Activated CD4-positive, alpha-beta T cell treated with anti-CD3 and anti-CD28 coated beads, Interleukin-2, Interleukin-6, amounts not matched to agents 100 ng/mL and 50 ng/mL, durations not matched to agents 16 hours and 8 hours (primary cell): Measurements from ENCODE around the gene NR0B2.
A peak's percentile ranks its signal among the peaks of the same experiment; 100 is the strongest.

Experiments used
- DNase-seq: peaks from one replicate; pipeline ENCODE4 v3.0.0-alpha.2; 2020

Gene NR0B2

DNA sequence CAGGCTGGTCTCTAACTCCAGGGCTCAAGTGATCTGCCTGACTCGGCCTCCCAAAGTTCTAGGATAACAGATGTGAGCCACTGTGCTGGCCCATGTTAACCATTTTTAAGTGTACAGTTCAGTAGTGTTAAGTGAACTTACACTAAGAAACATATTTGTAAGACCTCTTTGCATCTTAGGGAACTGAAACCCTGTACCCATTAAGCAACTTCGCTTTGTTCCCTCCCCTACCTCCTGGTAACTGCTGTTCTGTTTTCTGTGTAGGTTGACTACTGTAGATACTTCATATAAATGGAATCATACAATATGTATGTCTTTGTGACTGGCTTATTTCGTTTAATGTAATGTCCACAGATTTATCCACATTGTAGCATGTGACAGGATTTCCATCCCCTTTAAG, 18.8 kb upstream of the NR0B2 start:
- no peak for DNase-seq

DNA sequence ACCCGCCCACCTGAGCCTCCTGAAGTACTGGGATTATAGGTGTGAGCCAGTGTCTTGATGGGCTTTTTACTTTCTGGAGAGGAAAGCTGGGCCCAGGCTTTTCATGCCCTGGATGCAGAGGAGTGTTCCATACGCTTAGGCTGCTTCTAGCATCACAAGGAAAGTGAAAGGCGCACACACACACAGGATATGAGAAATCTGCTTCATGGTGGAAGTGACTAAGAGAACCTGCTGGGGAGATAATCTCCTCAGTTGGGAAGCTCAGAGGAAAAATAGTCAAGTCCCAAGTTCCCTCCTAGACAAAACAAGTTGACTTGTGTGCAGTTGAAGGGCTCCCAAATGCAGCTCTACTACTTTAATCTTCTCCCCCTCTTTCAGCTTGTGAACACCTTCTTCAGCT, 9.9 kb upstream of the NR0B2 start:
- peak; percentile 32 for DNase-seq

DNA sequence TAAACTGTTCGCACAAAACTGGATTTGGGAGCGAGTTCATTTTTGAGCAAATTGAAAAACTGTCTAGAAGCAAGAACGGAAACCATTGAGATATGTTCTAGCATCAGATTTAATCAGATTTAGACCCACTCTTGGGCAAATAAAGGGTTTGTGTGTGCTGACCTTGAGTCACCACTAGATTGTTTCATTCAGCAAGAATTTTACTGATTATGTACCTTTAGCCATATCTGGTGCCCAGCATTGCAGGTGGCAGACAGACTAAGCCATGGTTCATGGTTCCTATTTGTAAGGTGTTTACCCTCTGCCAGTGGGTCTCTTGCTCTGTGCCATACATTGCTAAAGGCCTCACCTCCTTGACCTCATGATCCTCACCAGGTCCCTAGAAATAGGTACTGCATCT, 9.1 kb upstream of the NR0B2 start:
- DNase-seq, result no peak

DNA sequence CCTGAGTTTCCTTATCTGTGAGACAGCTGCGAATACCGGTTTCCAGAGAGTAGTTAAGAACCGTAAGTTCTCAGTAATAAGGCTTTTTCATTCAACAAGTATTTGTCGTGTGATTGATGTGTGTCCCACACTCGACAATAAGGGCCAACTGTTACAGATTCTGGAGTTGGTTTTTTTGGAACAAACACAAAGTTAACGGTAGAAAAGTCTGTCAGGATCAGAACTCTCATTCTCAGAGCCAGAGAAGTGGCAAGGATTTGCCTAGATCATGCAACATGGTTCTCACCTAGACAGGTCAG, 8.6 kb upstream of the NR0B2 start:
- no peak for DNase-seq

DNA sequence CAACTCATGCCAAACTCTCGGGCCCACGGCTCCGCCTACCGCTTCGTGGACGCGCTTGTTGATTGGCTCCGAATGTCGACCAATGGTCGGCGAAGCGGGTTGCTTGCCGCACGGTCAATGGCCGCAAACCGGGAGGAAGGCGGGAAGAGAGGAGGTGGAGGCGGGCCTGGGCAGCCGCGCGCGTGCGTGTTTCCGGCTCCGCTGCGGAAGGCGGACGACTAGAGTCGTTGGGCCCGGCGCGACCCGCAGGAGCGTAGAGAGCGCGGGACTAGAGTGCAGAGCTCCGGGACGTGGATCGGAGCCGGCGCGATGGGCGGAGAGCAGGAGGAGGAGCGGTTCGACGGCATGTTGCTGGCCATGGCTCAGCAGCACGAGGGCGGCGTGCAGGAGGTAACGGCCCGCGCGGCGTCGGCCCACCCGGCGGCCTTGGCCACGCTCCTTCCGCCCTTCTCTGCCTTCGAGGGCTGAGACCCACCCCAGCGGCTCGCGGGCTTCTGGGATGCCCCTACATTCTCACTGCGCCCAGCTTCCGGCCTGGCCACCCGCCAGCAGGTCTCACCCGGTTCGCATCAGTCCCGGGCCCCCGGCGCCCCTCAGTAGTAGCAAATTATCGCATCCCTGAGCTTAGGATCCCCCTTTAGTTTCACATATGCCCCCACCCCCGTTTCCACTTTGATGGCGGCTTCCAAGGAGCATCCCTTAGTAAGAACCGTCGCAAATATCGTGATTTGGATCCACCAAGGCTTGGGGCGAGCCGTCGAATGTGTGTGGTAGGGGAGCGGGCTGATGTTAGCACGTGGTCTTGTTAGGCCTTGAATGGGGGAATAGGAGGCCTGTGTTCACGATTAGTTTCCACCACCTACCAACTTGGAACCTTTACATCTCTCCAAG, 8.0 kb upstream of the NR0B2 start, which contains the start of gene NUDC:
Gene NUDC, plus strand, starts transcription at position 204 of the 891 bp plus-strand sequence. Its CDS starts 106 bp downstream, at position 310.
- DNase-seq, result peak; percentile 99

DNA sequence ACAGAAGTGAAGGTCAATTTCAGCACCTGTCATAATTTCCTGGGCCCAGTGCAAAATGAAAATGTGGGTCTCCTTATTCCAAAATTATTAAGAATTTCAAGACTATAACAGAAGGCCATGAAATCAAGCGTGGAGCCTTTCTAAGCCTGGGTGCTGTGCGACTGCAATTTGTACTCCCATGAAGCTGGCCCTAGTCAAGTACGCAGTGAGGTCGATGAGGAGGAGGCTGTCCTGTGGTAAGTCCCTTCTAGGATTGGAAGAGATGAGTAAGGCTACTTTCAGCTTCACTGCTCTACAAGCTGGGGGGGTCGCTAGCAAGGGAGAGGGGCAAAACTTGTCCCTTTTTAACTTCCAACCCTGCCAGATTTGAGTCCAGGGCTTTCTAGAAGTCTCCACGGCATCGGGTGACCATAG, 7.4 kb upstream of the NR0B2 start:
- no peak for DNase-seq

DNA sequence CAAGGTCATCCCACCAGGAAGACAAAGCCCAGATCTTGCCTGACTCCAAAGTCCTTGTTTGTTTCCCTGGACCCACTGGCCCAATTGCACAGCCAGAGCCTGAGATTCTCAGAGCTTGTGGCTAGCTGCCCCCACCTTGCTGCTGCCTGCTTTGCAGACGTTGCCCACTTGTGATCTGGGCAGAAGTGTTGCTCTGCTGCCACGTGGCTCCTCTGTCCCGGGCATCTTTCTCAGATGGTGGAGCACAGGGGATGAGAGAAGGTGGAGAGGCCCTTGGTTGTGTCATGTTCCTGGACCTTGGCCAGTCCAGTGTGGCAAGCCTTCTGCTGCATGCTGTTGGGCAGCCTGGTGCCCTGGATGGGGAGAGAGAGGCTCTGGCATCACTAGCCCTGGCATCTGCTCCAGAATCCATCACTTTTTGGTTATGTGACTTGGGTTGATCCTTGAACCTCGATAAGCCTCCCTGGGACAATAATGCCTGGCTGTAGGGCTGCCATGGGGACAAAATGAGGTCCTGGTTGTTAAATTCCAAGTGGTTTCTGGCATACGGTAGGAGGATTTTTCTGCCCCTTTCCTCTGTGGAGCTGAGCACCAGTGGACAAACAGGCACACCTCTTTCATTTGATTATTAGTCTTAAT, 1.5 kb upstream of the NR0B2 start:
- DNase-seq, result no peak

DNA sequence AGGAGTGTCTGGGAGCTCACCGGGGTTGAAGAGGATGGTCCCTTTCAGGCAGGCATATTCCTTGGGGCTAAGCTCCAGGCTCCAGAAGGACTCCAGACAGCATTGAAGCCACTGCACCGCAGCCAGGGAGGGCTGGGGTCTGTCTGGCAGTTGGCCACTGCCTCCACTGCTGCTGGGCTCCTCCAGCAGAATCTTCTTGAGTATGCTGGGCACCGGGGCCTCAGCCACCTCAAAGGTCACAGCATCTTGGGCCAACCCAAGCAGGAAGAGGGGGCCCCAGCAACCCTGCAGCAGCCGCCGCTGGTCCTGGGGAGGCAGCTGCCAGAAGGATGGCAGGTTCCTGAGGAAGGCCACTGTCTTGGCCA, 404 bp downstream of the NR0B2 start:
- no peak for DNase-seq

DNA sequence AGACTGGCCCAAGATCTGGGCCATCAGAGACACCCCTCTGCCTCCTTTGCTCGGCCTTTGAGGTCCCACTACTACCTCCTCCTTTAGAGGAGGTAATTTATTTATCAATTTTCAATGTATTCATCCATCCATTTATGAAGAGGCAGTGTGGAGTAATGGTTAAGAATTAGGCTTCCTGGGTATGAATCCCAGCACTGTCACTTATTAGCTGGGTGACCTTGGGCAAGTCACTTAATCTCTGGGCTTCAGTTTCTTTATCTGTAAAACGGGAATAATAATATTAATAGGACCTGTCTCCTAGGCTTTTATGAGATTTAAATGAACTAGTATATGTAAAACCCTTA, 1.7 kb downstream of the NR0B2 start:
- DNase-seq, result no peak

DNA sequence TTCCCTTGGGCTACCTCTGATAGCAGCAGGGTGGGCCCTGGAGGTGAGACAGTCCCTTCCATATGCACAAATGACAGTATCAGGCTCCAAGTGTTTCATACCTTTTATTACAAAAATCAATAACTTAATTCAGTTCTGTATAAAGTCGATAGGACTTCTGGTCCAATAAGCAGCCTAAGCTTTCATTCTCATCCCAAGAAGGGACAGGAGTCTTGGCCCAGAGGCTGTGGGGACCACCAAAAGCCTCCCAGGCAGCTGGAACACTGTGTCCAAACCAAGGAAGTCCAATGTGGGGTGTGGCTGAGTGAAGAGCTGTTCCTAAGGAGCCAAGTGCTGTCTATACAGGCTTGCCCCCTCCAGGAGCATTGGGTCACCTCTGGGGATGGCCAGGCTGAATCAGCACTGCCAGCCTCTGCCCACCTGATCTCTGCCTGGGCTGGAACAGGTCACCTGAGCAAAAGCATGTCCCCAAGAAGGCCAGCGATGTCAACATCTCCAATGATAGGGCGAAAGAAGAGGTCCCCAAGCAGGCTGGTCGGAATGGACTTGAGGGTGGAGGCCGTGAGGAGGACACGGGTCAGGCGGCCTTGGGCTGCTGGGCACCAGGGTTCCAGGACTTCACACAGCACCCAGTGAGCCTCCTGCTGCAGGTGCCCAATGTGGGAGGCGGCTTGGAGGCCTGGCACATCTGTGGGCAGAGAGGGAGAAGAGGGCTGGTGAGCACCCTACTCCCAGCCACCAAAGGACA, 2.2 kb downstream of the NR0B2 start:
- DNase-seq, result no peak

DNA sequence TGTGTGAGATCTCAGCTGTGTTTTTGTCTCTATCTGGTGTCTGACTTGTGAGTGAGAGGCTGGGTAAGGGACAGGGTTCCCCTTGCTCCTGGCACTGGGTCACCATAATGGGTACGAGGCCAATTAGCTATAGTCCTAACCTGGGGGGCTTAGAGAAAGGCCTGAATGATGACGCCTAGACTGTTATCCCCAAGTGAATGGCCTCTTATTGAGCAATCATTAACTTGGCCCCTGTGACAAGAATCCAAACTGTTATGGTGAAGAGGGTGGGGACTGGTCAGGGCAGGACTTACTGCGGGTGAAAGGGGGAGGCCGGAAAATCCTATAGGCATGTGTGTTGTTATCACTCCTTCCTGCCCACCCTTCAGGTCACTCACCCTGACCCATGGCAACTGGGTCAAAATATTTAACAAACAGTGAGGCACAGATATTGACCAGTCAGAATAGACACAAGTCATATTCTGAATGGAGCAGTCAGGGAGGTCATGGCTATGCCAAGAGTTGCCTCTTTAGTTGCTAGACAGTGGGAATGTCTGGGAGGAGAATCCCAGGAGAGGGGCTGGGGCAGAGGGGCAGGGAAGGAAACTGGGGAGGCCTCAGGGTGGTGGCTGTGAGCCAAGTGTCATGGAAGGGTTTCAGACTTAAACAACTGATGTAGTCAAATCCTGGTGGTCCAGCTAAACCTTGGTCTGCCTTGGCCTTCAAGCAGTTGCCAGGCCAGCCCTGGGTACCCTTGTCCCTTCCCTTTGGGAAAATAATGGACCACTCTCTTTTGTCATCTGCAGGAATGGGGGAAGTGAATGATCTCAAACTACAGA, 3.2 kb downstream of the NR0B2 start:
- no peak for DNase-seq

DNA sequence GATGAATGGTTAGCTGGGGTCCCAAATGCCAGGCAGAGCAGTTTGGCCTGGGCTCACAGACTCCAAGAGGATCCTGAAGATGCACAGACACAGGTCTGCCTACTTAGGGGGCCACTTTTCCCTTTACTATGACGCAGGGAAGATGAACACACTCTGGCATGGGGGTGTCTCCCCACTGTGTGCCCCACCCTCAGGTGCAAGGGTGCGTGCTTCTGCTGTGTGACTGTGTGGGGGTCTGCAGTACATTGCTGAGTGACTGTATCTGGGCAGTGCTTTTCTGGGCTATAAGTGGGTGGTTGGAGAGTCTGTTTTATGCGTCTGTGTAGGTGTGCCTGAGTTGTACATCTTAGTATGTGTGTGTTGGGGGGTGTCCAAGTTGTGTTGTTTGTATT, 3.8 kb downstream of the NR0B2 start:
- no peak for DNase-seq

DNA sequence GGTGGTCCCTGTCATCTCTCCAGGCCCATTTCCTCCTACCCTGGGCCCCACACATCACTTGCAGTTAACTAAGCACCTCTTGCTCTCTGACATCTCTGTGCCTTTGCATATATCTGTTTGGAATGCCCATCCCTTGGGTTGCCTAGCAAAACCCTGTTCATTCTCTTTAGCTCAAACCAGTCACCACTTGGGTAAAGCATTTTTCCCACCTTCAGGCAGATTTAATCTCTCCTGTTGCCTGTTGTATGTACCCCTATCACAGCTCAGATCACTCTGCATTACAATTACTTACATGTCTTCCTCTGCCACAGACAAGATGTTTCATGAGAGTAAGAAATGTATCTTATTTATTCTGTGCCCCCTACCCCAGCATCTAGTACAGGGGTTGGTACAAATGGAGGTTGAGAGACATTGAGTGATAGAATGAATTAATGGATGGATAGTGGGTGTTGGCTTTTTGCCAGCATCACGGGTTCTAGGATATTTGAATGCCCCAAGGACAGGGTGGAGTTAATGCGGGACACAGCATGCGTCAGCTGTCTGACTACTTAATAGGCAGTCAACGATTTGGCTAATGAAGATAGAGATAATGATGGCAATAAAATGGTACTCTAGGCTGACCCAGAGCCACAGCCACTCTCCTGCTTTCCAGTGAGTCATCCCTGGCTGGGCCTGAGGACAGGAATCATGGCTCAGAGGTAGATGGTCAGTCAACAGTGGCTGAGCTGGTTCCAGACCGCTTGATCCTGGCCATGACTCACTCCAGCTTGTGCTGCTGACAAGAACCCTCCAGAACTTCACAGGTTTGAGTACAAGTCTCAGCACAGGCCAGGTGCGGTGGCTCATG, 6.5 kb downstream of the NR0B2 start:
- DNase-seq, result no peak

DNA sequence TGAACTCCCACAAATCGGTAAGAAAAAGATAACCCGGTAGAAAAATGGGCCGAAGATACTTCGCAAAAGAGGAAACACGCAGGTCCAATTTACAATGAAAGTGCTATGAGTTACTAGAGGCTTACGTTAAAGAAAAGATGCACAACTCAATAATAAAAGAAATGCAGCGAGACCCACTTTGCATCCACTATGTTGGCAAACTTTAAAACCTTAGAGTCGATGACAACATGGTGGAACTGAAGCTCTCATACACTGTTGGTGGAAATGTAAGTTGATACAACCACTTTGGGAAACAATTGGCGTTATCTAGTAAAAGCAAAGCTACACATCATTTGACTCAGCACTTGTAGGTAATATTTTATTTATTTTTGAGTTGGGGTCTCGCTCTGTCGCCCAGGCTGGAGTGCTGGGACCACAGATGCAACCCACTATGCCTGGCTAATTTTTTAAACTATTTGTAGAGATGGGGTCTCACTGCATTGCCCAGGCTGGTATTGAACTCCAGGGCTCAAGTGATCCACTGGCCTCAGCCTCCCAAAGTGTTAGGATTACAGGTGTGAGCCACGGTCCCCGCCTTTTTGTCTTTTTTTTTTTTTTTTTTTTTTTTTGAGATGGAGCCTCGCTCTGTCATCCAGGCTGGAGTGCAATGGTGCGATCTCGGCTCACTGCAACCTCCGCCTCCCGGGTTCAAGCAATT, 12.8 kb downstream of the NR0B2 start:
- no peak for DNase-seq

DNA sequence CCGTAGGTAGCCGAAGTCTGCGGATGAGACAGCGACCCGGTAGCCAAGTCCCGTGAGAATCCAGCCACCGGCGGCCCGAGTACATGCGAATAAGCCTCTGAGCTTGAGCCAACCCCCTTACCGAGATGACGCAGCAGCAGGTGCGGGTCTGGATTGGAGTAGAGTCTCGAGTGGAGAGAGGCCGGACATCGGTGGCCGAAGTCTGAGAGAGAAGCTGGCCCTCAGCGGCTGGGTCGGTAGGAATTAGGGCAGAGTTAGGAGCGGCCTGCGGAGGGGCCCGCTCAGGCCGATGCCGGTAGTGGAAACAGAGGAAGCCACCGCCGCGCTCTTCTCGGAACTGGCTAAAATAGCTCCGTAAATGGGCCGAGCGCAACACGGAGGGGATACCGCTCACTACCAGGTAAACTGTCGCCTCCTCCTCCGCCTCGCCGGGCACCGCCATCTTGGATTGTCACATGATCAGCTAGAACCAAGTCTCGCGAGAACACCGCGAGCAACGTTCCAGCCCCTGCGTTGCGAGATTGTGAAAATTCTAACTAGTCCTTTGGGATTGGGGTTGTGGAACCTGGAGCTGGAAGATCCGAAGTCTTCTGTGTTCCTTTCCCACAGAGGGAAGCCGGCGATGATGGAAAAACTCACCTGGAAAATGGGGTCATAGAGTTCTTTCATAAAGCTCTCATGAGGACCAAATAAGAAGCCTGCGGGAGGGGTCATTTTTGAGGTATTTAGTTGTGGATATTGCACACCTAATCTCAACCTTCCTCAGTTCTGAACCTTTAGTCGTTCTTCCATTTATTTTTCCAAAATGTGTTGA, 13.6 kb downstream of the NR0B2 start, which contains the start of gene GPATCH3:
Gene GPATCH3, minus strand, starts transcription at position 467 of the 814 bp plus-strand sequence. Its CDS starts 25 bp downstream, at position 442.
- peak; percentile 93 for DNase-seq

DNA sequence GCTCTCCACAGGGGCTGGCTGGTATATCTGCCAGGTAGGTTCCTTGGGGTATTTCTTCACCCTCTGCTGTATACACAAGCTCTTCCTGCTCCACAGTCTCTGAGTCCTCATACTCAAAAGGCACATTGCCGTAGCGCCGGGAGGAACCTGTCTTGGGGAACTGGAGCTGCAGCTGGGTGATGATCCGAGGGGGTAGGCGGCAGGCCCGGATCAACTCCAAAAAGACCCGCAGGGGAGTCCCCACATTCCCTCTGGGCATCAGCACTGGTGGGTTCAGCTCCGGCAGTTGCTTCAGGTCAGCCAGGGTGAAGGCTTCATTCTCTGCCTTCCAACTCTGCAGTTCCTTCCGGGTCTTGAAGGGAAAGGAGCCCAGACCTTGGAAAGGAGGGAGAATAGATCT, 16.4 kb downstream of the NR0B2 start:
- no peak for DNase-seq

DNA sequence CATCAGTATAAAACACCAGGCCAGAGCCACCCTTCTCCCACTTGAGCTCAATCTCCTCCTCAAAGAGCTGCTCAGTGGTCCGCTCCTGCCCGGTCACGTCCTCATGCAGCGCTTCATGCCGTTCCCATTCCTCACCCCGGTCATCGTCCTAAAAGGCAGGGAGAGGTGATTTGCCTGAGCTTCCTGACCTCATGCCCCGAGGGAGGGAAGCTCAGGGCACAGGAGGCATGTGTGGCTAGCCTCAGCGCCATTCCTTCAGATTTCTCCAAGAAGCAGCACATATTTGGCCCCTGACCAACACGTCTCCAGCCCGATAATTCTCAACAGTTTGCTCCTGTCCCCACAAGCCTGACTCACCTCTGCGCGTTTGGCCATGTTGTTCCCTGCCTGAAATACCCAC, 19.5 kb downstream of the NR0B2 start:
- DNase-seq, result no peak

DNA sequence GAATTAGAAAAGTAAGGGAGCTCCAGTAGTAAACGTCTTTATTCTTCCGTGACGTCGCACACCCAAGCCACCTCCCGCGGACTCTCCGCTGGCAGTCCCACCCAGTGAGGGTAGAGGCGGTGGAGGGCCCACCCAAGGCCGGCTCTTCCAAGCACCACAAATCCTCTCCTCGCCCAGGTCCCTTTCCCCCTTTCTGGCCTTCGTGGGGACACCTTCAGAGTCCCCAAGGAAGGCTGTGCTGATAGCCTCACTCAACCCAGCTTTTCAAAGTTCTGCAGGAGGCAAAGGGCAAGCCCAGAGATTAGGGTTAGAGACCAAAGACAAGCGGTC, 23.3 kb downstream of the NR0B2 start:
- no peak for DNase-seq

DNA sequence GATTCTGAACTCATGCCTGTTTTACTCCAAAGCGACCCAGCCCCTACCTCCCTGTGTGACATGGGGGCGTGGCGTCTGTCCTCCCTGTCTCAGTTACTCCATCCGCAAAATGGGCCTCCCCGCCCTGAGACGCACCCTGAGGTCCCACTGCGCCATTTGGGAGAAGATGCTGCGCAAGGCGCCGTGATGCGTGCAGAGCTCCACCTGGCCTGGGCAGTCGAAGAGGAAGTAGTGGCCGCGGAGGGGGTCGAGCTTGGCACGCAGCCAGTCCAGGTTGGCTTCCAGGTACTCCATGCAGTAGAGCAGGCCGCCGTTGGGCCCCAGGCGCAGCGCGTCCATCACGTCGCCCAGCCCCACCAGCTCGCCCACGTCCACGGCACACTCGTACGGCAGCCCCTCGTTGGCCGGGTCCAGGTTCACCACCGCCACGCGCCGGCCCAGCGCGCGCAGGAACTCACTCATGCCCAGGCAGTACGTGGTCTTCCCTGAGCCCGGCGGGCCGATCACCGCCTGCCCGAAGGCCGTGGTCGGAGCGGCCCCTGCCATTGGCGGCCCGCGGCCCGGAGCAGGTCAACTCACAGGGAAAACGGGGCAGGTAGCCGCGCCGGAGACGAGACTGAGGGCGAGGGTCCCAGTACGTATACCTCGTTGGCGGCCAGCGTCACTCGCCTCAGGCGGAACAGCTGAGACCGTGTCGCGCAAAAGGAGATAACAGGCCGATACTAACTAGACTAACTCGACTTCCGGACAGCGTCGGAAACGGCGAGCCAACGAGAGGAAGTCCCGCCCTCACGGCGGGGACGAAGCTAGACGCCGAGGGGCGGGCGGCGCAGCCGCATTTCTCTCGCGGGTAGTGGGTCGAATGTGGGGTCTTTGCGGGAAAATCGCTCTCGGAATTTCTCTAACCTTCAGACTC, 24.0 kb downstream of the NR0B2 start, which contains the start of gene GPN2:
Gene GPN2, minus strand, starts transcription at position 733 of the 916 bp plus-strand sequence. Its CDS starts 187 bp downstream, at position 546.
- DNase-seq, result peak; percentile 89
